Immature natural killer cell (primary cell): ENCODE data around the gene RCCD1. TPM values are rescaled to one million over a fixed set of nuclear protein-coding genes. Genes with fewer than 3 reads are reported as not detected.

ENCODE experiments used
- DNase-seq, 3 donors: peaks; one replicate each; pipeline ENCODE4 v3.0.0; 2022; ENCODE audit warnings: mixed read lengths in 1 of 3
- H3K27ac Mint-ChIP-seq, 6 donors: one replicate each; pipeline ENCODE4 v1.8.0; 2020; ENCODE audit warnings: mixed read lengths in 6 of 6, mild to moderate bottlenecking in 5 of 6, inconsistent platforms in 4 of 6, moderate library complexity in 3 of 6
- H3K27me3 Mint-ChIP-seq, 3 donors: one replicate each; pipeline ENCODE4 v1.8.0; 2020 to 2021; ENCODE audit warnings: low read depth in 3 of 3, mild to moderate bottlenecking in 3 of 3, mixed read lengths in 3 of 3, moderate library complexity in 3 of 3, inconsistent platforms in 1 of 3
- H3K36me3 Mint-ChIP-seq, 3 donors: one replicate each; pipeline ENCODE4 v1.8.0; 2020; ENCODE audit warnings: mixed read lengths in 3 of 3, inconsistent platforms in 2 of 3, mild to moderate bottlenecking in 2 of 3
- H3K4me1 Mint-ChIP-seq, 2 donors: one replicate each; pipeline ENCODE4 v1.8.0; 2020; ENCODE audit warnings: inconsistent platforms in 2 of 2, mild to moderate bottlenecking in 2 of 2, mixed read lengths in 2 of 2, moderate library complexity in 1 of 2
- H3K4me3 Mint-ChIP-seq, 5 donors: one replicate each; pipeline ENCODE4 v1.8.0; 2020; ENCODE audit warnings: mild to moderate bottlenecking in 5 of 5, mixed read lengths in 5 of 5, inconsistent platforms in 3 of 5, moderate library complexity in 3 of 5
- H3K9me3 Mint-ChIP-seq, 6 donors: one replicate each; pipeline ENCODE4 v1.8.0; 2020; ENCODE audit warnings: mild to moderate bottlenecking in 6 of 6, mixed read lengths in 6 of 6, inconsistent platforms in 4 of 6, moderate library complexity in 3 of 6
- polyA plus RNA-seq, 3 donors: library from polyadenylated mRNA; unstranded; fragments of 300-500 nt; fragmentation: Illumina TruSeq; gene quantifications; one replicate each; pipeline ENCODE4 v1.2.3, GENCODE V29; 2021

The RCCD1 gene
- polyA plus RNA-seq, 3 donors from 2014 or later = 1.6 to 3.0 TPM; not detected in 1

- peaks cover 0 to 1% (median 0%) of the 10 kb centered on the region in 3 donors for H3K27me3 Mint-ChIP-seq
- DNase-seq = no peak
- no peak overlapping the region for H3K4me3 Mint-ChIP-seq
- no peaks in the 10 kb centered on the region for H3K9me3 Mint-ChIP-seq
- peaks cover 13 to 43% (median 16%) of the 10 kb centered on the region in 3 donors for H3K36me3 Mint-ChIP-seq
- no peak overlapping the region for H3K27ac Mint-ChIP-seq
- H3K4me1 Mint-ChIP-seq = no peaks in the 10 kb centered on the region
These were observed 46.5 kb downstream of the RCCD1 start for GRCh38 chr15:91001209-91001608.

- peaks cover 0 to 1% (median 0%) of the 10 kb centered on the region in 3 donors for H3K27me3 Mint-ChIP-seq
- DNase-seq = no peak
- peaks cover 29 to 53% (median 32%) of the 10 kb centered on the region in 3 donors for H3K36me3 Mint-ChIP-seq
- peak overlapping the region in 1 of 6 donors; percentile 74 for H3K27ac Mint-ChIP-seq
- no peaks in the 10 kb centered on the region for H3K9me3 Mint-ChIP-seq
- H3K4me1 Mint-ChIP-seq = no peaks in the 10 kb centered on the region
- H3K4me3 Mint-ChIP-seq = no peak overlapping the region
These were observed 52.6 kb downstream of the RCCD1 start for GRCh38 chr15:91007266-91007665.

Other genes starting within 250 kb of the RCCD1 start
- 10 to 100 TPM in 1 of 3 donors, 1 to 10 TPM in 2; 2.3 to 10.0 (median 7.5) TPM for gene BLM, start 237.5 kb upstream of the RCCD1 start, polyA plus RNA-seq
- 10 to 100 TPM; 18.2 to 22.8 (median 20.8) TPM for gene FURIN, start 86.3 kb upstream of the RCCD1 start, polyA plus RNA-seq
- 10 to 100 TPM; 28.6 to 73.2 (median 53.5) TPM for gene FES, start 70.4 kb upstream of the RCCD1 start, polyA plus RNA-seq
- gene MAN2A2, start 51.6 kb upstream of the RCCD1 start, polyA plus RNA-seq = 1 to 10 TPM; 4.1 to 7.4 (median 5.4) TPM
- 10 to 100 TPM; 25.5 to 33.1 (median 32.1) TPM for gene HDDC3, start 22.3 kb upstream of the RCCD1 start, polyA plus RNA-seq
- 10 to 100 TPM; 54.9 to 74.4 (median 59.3) TPM for gene UNC45A, start 19.6 kb upstream of the RCCD1 start, polyA plus RNA-seq
- 1 to 10 TPM; 1.1 to 4.1 (median 1.5) TPM for gene PRC1, start 39.7 kb downstream of the RCCD1 start, polyA plus RNA-seq
- 10 to 100 TPM in 1 of 3 donors, 1 to 10 TPM in 2; 4.2 to 10.5 (median 4.7) TPM for gene VPS33B, start 67.7 kb downstream of the RCCD1 start, polyA plus RNA-seq
- gene SV2B, start 145.4 kb downstream of the RCCD1 start, polyA plus RNA-seq = not detected